ENCODE results near the gene DPP10.

Gene DPP10

GRCh38 chr2:115161771-115162493 is 719.5 kb downstream of the DPP10 start:
- Histone ChIP-seq H3K27me3 (ENCODE audit: low read depth, low read length) (peaks cover 14% of the 10 kb centered on the region), H3K36me3 (ENCODE audit: control insufficient read depth in 1 of 2, insufficient read depth in 2 of 2, low read length in 2 of 2) (no peaks in the 10 kb centered on the region), H3K4me1 (ENCODE audit: control insufficient read depth in 1 of 2, insufficient read depth in 2 of 2, low read length in 2 of 2) (peaks cover 0 to 14% of the 10 kb centered on the region in 2 donors), H3K9me3 (ENCODE audit: control insufficient read depth in 1 of 2, low read length in 2 of 2) (no peaks in the 10 kb centered on the region), H3K27ac (ENCODE audit: low read length) (no peak overlapping the region), H3K4me3 (ENCODE audit: low read depth in 1 of 2, low read length in 2 of 2) (peak overlapping the region in 1 of 2 donors; percentile 52)

GRCh38 chr2:115162494-115163293 is 720.3 kb downstream of the DPP10 start:
- no peaks in the 10 kb centered on the region for H3K36me3 ChIP-seq (ENCODE audit: control insufficient read depth in 1 of 2, insufficient read depth in 2 of 2, low read length in 2 of 2)
- no peak overlapping the region for H3K27ac ChIP-seq (ENCODE audit: low read length)
- H3K4me3 ChIP-seq (ENCODE audit: low read depth in 1 of 2, low read length in 2 of 2) = peak overlapping the region in 1 of 2 donors; percentile 52
- no peaks in the 10 kb centered on the region for H3K9me3 ChIP-seq (ENCODE audit: control insufficient read depth in 1 of 2, low read length in 2 of 2)
- peaks cover 14% of the 10 kb centered on the region for H3K27me3 ChIP-seq (ENCODE audit: low read depth, low read length)
- peaks cover 0 to 14% of the 10 kb centered on the region in 2 donors for H3K4me1 ChIP-seq (ENCODE audit: control insufficient read depth in 1 of 2, insufficient read depth in 2 of 2, low read length in 2 of 2)

- Histone ChIP-seq H3K27me3 (ENCODE audit: low read depth, low read length) (peaks cover 14% of the 10 kb centered on the region), H3K36me3 (ENCODE audit: control insufficient read depth in 1 of 2, insufficient read depth in 2 of 2, low read length in 2 of 2) (no peaks in the 10 kb centered on the region), H3K4me3 (ENCODE audit: low read depth in 1 of 2, low read length in 2 of 2) (no peak overlapping the region), H3K9me3 (ENCODE audit: control insufficient read depth in 1 of 2, low read length in 2 of 2) (no peaks in the 10 kb centered on the region), H3K4me1 (ENCODE audit: control insufficient read depth in 1 of 2, insufficient read depth in 2 of 2, low read length in 2 of 2) (peaks cover 0 to 14% of the 10 kb centered on the region in 2 donors), H3K27ac (ENCODE audit: low read length) (no peak overlapping the region)
Observed at GRCh38 chr2:115163572-115163971, 721.1 kb downstream of the DPP10 start.

GRCh38 chr2:115165529-115166109 is 723.2 kb downstream of the DPP10 start:
- H3K4me1 ChIP-seq (ENCODE audit: control insufficient read depth in 1 of 2, insufficient read depth in 2 of 2, low read length in 2 of 2) = peaks cover 0 to 14% of the 10 kb centered on the region in 2 donors
- peaks cover 11% of the 10 kb centered on the region for H3K27me3 ChIP-seq (ENCODE audit: low read depth, low read length)
- no peaks in the 10 kb centered on the region for H3K36me3 ChIP-seq (ENCODE audit: control insufficient read depth in 1 of 2, insufficient read depth in 2 of 2, low read length in 2 of 2)
- H3K27ac ChIP-seq (ENCODE audit: low read length) = no peak overlapping the region
- no peaks in the 10 kb centered on the region for H3K9me3 ChIP-seq (ENCODE audit: control insufficient read depth in 1 of 2, low read length in 2 of 2)
- no peak overlapping the region for H3K4me3 ChIP-seq (ENCODE audit: low read depth in 1 of 2, low read length in 2 of 2)

- Histone ChIP-seq H3K9me3 (ENCODE audit: control insufficient read depth in 1 of 2, low read length in 2 of 2) (no peaks in the 10 kb centered on the region), H3K36me3 (ENCODE audit: control insufficient read depth in 1 of 2, insufficient read depth in 2 of 2, low read length in 2 of 2) (no peaks in the 10 kb centered on the region), H3K27ac (ENCODE audit: low read length) (no peak overlapping the region)
Observed at GRCh38 chr2:115168457-115168856, 726.0 kb downstream of the DPP10 start.

GRCh38 chr2:115169814-115170213 is 727.4 kb downstream of the DPP10 start:
- Histone ChIP-seq H3K27ac (ENCODE audit: low read length) (no peak overlapping the region), H3K4me3 (ENCODE audit: low read depth in 1 of 2, low read length in 2 of 2) (no peak overlapping the region), H3K36me3 (ENCODE audit: control insufficient read depth in 1 of 2, insufficient read depth in 2 of 2, low read length in 2 of 2) (no peaks in the 10 kb centered on the region), H3K9me3 (ENCODE audit: control insufficient read depth in 1 of 2, low read length in 2 of 2) (no peaks in the 10 kb centered on the region), H3K27me3 (ENCODE audit: low read depth, low read length) (no peaks in the 10 kb centered on the region), H3K4me1 (ENCODE audit: control insufficient read depth in 1 of 2, insufficient read depth in 2 of 2, low read length in 2 of 2) (no peaks in the 10 kb centered on the region)

More at GRCh38 chr2:115168457-115168856, 726.0 kb downstream of the DPP10 start:
- H3K4me1 ChIP-seq (ENCODE audit: control insufficient read depth in 1 of 2, insufficient read depth in 2 of 2, low read length in 2 of 2) = no peaks in the 10 kb centered on the region
- no peaks in the 10 kb centered on the region for H3K27me3 ChIP-seq (ENCODE audit: low read depth, low read length)
- no peak overlapping the region for H3K4me3 ChIP-seq (ENCODE audit: low read depth in 1 of 2, low read length in 2 of 2)

GRCh38 chr2:115171751-115172150 is 729.3 kb downstream of the DPP10 start:
- H3K4me1 ChIP-seq (ENCODE audit: control insufficient read depth in 1 of 2, insufficient read depth in 2 of 2, low read length in 2 of 2) = no peaks in the 10 kb centered on the region
- no peak overlapping the region for H3K4me3 ChIP-seq (ENCODE audit: low read depth in 1 of 2, low read length in 2 of 2)
- no peak overlapping the region for H3K27ac ChIP-seq (ENCODE audit: low read length)
- H3K27me3 ChIP-seq (ENCODE audit: low read depth, low read length) = no peaks in the 10 kb centered on the region
- H3K9me3 ChIP-seq (ENCODE audit: control insufficient read depth in 1 of 2, low read length in 2 of 2) = no peaks in the 10 kb centered on the region
- H3K36me3 ChIP-seq (ENCODE audit: control insufficient read depth in 1 of 2, insufficient read depth in 2 of 2, low read length in 2 of 2) = no peaks in the 10 kb centered on the region

- Histone ChIP-seq H3K4me3 (ENCODE audit: low read depth in 1 of 2, low read length in 2 of 2) (no peak overlapping the region), H3K36me3 (ENCODE audit: control insufficient read depth in 1 of 2, insufficient read depth in 2 of 2, low read length in 2 of 2) (no peaks in the 10 kb centered on the region), H3K4me1 (ENCODE audit: control insufficient read depth in 1 of 2, insufficient read depth in 2 of 2, low read length in 2 of 2) (no peaks in the 10 kb centered on the region), H3K9me3 (ENCODE audit: control insufficient read depth in 1 of 2, low read length in 2 of 2) (no peaks in the 10 kb centered on the region), H3K27ac (ENCODE audit: low read length) (no peak overlapping the region), H3K27me3 (ENCODE audit: low read depth, low read length) (no peaks in the 10 kb centered on the region)
Observed at GRCh38 chr2:115174651-115175050, 732.2 kb downstream of the DPP10 start.

GRCh38 chr2:115183144-115183543 is 740.7 kb downstream of the DPP10 start:
- H3K4me1 ChIP-seq (ENCODE audit: control insufficient read depth in 1 of 2, insufficient read depth in 2 of 2, low read length in 2 of 2) = no peaks in the 10 kb centered on the region
- H3K36me3 ChIP-seq (ENCODE audit: control insufficient read depth in 1 of 2, insufficient read depth in 2 of 2, low read length in 2 of 2) = no peaks in the 10 kb centered on the region
- H3K27me3 ChIP-seq (ENCODE audit: low read depth, low read length) = no peaks in the 10 kb centered on the region
- no peak overlapping the region for H3K27ac ChIP-seq (ENCODE audit: low read length)
- no peak overlapping the region for H3K4me3 ChIP-seq (ENCODE audit: low read depth in 1 of 2, low read length in 2 of 2)
- H3K9me3 ChIP-seq (ENCODE audit: control insufficient read depth in 1 of 2, low read length in 2 of 2) = no peaks in the 10 kb centered on the region

GRCh38 chr2:115190459-115190858 is 748.0 kb downstream of the DPP10 start:
- H3K36me3 ChIP-seq (ENCODE audit: control insufficient read depth in 1 of 2, insufficient read depth in 2 of 2, low read length in 2 of 2) = no peaks in the 10 kb centered on the region
- no peaks in the 10 kb centered on the region for H3K27me3 ChIP-seq (ENCODE audit: low read depth, low read length)
- H3K4me1 ChIP-seq (ENCODE audit: control insufficient read depth in 1 of 2, insufficient read depth in 2 of 2, low read length in 2 of 2) = no peaks in the 10 kb centered on the region
- H3K27ac ChIP-seq (ENCODE audit: low read length) = no peak overlapping the region
- H3K9me3 ChIP-seq (ENCODE audit: control insufficient read depth in 1 of 2, low read length in 2 of 2) = no peaks in the 10 kb centered on the region
- no peak overlapping the region for H3K4me3 ChIP-seq (ENCODE audit: low read depth in 1 of 2, low read length in 2 of 2)

GRCh38 chr2:115194623-115195022 is 752.2 kb downstream of the DPP10 start:
- Histone ChIP-seq H3K4me3 (ENCODE audit: low read depth in 1 of 2, low read length in 2 of 2) (no peak overlapping the region), H3K4me1 (ENCODE audit: control insufficient read depth in 1 of 2, insufficient read depth in 2 of 2, low read length in 2 of 2) (no peaks in the 10 kb centered on the region)

More at GRCh38 chr2:115194623-115195022, 752.2 kb downstream of the DPP10 start:
- Histone ChIP-seq H3K27me3 (ENCODE audit: low read depth, low read length) (no peaks in the 10 kb centered on the region), H3K36me3 (ENCODE audit: control insufficient read depth in 1 of 2, insufficient read depth in 2 of 2, low read length in 2 of 2) (no peaks in the 10 kb centered on the region), H3K27ac (ENCODE audit: low read length) (no peak overlapping the region), H3K9me3 (ENCODE audit: control insufficient read depth in 1 of 2, low read length in 2 of 2) (no peaks in the 10 kb centered on the region)
